DMS 273 (cell line): ENCODE measurements around the gene CACNA1G.

Experiments used
- DNase-seq: peaks from one replicate; lab custom pipeline; 2025; ENCODE audit not compliant: unreplicated experiment; lab: John Stamatoyannopoulos, UW

CACNA1G gene

DNA sequence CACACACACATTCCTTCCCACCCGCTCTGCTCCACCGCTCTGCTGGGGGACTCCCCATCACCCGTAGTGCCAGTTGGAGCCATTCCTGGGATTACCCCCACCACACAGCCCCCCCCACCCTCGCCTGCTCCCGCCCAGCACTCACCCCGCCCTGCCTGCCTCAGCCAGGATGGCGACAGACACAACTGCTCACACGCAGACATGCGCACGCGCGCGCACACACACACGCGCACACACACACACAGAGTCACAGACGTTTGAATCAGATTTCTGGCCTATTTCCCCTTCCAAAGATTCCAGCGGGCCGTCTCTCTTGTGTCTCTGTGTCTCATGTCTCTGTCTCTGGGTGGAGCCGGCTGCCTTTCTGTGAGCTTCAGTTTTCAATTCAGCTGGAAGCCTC lies 4.4 kb downstream of the CACNA1G start:
- DNase-seq: peak; percentile 47

- DNase-seq: peak; percentile 83
Measured at GRCh38 chr17:50565402-50566350, 5.2 kb downstream of the CACNA1G start.

- DNase-seq: no peak
Measured at GRCh38 chr17:50566886-50567285, 6.4 kb downstream of the CACNA1G start.

DNA sequence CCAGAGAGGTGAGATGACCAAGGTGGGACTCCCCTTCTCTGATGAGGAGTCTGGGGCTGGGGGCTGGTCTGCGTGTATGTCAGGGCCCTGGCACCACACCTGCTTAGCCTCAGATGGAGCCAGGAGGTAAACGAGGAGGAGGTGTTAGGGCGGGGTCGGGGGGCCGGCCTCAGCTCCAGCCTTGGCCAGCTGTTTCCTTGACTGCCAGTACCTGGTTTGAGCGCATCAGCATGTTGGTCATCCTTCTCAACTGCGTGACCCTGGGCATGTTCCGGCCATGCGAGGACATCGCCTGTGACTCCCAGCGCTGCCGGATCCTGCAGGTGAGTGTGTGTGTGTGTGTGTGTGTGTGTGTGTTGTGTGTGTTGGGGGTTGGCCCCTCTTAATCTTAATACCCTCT lies 8.1 kb downstream of the CACNA1G start:
- DNase-seq: no peak

DNA sequence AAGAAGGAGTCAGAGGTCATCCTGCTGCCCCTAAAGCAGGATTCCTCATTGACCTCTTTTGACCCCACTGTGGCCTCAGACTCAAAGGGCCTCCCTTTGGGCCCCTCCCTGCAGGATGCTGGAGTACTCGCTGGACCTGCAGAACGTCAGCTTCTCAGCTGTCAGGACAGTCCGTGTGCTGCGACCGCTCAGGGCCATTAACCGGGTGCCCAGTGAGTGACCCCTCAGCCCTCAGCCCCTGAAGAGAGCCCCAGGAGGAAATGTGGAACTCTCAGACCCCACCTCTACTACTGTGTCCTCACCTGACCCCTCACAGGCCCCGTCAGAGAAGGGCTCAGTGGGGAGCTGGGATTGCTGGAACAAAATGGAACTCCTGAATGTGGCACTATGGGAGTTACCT lies 9.1 kb downstream of the CACNA1G start:
- no peak for DNase-seq

GRCh38 chr17:50570032-50570431 lies 9.5 kb downstream of the CACNA1G start:
- no peak for DNase-seq

DNA sequence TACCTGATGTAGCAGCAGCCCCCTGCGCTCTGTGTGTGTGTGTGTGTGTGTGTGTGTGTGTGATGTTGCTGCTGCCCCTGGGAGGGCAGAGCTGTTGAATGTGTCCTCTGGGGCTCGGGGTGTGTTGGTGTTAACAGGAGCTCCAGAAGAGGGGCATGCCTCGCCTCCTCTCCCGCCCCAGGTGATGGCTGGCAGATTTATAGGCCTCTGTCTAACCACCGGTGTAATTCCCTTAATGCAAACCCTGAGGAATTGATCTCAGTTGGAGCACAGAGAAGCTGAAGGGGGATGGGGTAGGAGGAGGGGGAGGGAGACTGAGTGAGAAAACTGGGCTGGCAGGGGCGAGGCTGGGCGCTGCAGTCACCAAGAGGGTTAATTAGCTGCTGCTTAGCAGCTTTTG lies 10.0 kb downstream of the CACNA1G start:
- DNase-seq: no peak

GRCh38 chr17:50571681-50572080 lies 11.2 kb downstream of the CACNA1G start:
- DNase-seq: no peak

- DNase-seq: no peak
Measured at GRCh38 chr17:50572541-50572940, 12.0 kb downstream of the CACNA1G start.

- DNase-seq: no peak
Measured at GRCh38 chr17:50573866-50574611, 13.5 kb downstream of the CACNA1G start.

- peak; percentile 61 for DNase-seq
Measured at GRCh38 chr17:50575581-50576210, 15.2 kb downstream of the CACNA1G start.

GRCh38 chr17:50576864-50577263 lies 16.3 kb downstream of the CACNA1G start:
- DNase-seq: no peak

GRCh38 chr17:50577451-50577954 lies 17.0 kb downstream of the CACNA1G start:
- no peak for DNase-seq

DNA sequence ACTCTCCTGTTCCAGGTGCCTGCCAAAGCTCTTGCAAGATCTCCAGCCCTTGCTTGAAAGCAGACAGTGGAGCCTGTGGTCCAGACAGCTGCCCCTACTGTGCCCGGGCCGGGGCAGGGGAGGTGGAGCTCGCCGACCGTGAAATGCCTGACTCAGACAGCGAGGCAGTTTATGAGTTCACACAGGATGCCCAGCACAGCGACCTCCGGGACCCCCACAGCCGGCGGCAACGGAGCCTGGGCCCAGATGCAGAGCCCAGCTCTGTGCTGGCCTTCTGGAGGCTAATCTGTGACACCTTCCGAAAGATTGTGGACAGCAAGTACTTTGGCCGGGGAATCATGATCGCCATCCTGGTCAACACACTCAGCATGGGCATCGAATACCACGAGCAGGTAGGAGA lies 17.7 kb downstream of the CACNA1G start:
- no peak for DNase-seq

GRCh38 chr17:50579399-50579798 lies 18.9 kb downstream of the CACNA1G start:
- no peak for DNase-seq

- no peak for DNase-seq
Measured at GRCh38 chr17:50580646-50581045, 20.1 kb downstream of the CACNA1G start.

GRCh38 chr17:50581316-50581715 lies 20.8 kb downstream of the CACNA1G start:
- no peak for DNase-seq

GRCh38 chr17:50582741-50583140 lies 22.2 kb downstream of the CACNA1G start:
- no peak for DNase-seq

GRCh38 chr17:50583641-50584040 lies 23.1 kb downstream of the CACNA1G start:
- peak; percentile 13 for DNase-seq

- no peak for DNase-seq
Measured at GRCh38 chr17:50584116-50584515, 23.6 kb downstream of the CACNA1G start.

DNA sequence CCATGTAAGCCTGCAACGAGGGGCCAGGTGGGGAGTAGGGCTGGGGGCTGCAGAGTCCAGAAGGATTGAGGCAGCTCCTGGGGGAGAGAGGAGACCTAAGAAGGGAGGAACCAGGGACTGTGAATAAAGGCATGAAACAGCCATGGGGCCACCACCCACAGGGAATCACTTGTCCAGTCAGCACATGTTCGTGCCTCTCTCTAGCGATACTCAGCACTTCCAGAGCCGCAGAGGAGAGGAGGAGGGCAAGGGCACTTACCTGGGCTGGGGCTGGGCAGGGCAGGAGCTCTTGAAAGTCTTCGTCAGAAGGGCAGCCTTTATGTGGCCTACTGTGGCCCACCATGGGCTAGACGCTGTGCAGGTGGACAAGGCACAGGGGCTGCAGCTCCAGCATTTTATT lies 24.2 kb downstream of the CACNA1G start:
- DNase-seq: no peak
